HCT116 (cell line): ENCODE results near the gene CTXND1.

Source experiments
- ELF1 ChIP-seq: IDR thresholded peaks from 2 replicates; pipeline ENCODE4 v1.6.1; 2012; ENCODE audit warnings: low read depth, borderline replicate concordance
- POLR2A ChIP-seq: IDR thresholded peaks from 2 replicates; pipeline ENCODE4 v1.7.0; 2011; ENCODE audit warnings: borderline replicate concordance; ENCODE audit not compliant: insufficient read depth, insufficient read length; ENCODE audit errors: extremely low read depth
- POLR2AphosphoS5 ChIP-seq: IDR thresholded peaks from 2 replicates; pipeline ENCODE4 v1.6.1; 2011; ENCODE audit warnings: mild to moderate bottlenecking, low read depth, low read length, moderate library complexity
- SRF ChIP-seq: IDR thresholded peaks from 2 replicates; pipeline ENCODE4 v1.6.1; 2012; ENCODE audit warnings: low read depth
- TF ChIP-seq, protein P1 (sequence below), 3 experiments: fragments of 200-600 bp in 1 of 3; sonication (generic) in 1 of 3; IDR thresholded peaks in 2 of 3; conservative IDR thresholded peaks in 1 of 3; 2 replicates each; pipeline ENCODE4 v1.5.1; 2012 to 2017; ENCODE audit warnings: low read depth in 2 of 3, low read length in 2 of 3, antibody characterized with exemption in 1 of 3, borderline replicate concordance in 1 of 3, control low read depth in 1 of 3, mild to moderate bottlenecking in 1 of 3, mixed read lengths in 1 of 3, mixed run types in 1 of 3, moderate library complexity in 1 of 3; ENCODE audit not compliant: insufficient read depth in 1 of 3
- TF ChIP-seq, protein P2 (sequence below): IDR thresholded peaks from 2 replicates; pipeline ENCODE4 v1.6.1; 2012

DNA sequence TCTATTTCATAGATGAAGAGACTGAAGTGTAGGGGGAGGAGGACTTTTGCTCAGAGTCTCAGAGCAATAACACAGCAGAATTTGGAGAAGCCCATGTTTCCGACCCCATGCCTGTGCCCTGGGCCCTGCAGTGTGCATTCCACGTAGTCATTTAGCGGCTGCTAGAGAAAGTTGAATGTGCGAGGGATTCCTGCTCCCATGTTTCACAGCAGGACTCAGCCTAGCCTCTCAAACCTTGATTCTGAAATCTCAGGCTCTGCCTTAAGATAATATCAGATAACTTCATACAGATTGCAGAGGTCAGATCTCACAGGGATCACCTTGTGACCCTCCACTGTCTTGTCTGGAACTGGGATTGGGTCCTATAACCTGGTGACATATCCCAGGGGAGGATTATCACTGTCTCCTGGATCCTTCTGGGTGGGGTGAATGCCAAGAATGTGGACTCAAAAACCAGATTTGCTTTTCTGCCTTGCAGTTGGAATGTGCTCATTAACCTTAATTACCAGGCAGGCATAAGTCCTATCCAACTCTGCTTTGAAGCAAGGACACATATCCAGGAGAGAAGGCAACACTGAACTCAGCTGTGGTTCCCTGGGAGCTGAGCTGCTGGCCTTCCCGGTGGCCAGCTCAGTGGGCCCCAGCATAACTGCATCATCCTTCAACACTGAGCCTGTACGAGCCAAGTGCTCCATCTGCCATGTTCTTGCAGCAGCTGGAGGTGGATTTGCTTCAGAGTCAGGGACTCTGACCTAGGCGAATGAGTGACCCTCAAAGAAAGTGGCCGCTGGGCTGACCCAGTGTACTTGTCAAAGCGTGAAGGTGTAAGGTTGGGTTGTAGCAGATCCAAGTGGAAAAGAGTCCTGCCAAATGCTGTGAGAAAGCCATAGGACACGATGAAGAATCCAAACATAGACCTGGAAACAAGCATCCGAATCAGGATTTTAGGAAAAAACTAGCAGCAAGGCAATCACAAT, 43.0 kb downstream of the CTXND1 start:
- TF ChIP-seq, protein P1, sequence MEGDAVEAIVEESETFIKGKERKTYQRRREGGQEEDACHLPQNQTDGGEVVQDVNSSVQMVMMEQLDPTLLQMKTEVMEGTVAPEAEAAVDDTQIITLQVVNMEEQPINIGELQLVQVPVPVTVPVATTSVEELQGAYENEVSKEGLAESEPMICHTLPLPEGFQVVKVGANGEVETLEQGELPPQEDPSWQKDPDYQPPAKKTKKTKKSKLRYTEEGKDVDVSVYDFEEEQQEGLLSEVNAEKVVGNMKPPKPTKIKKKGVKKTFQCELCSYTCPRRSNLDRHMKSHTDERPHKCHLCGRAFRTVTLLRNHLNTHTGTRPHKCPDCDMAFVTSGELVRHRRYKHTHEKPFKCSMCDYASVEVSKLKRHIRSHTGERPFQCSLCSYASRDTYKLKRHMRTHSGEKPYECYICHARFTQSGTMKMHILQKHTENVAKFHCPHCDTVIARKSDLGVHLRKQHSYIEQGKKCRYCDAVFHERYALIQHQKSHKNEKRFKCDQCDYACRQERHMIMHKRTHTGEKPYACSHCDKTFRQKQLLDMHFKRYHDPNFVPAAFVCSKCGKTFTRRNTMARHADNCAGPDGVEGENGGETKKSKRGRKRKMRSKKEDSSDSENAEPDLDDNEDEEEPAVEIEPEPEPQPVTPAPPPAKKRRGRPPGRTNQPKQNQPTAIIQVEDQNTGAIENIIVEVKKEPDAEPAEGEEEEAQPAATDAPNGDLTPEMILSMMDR (IDR thresholded peaks at IDR 0.05 in 2 of 3, conservative IDR thresholded peaks at IDR 0.05 in 1 of 3; ENCODE audit: borderline replicate concordance in 1 of 3, insufficient read depth in 1 of 3, low read depth in 2 of 3, low read length in 2 of 3) = no peak
- TF ChIP-seq POLR2AphosphoS5 (no peak), SRF (no peak), ELF1 (no peak), POLR2A (no peak)
- TF ChIP-seq, protein P2, sequence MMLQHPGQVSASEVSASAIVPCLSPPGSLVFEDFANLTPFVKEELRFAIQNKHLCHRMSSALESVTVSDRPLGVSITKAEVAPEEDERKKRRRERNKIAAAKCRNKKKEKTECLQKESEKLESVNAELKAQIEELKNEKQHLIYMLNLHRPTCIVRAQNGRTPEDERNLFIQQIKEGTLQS = no peak
